ENCODE results near the gene KIAA1958. TPM values are rescaled to one million over a fixed set of nuclear protein-coding genes. Genes with fewer than 3 reads are reported as not detected.

Gene KIAA1958
- polyA plus RNA-seq, 1 donor from 2014 or later: 0.98 TPM

- Mint-ChIP-seq H3K36me3 (peaks cover 4% of the 10 kb centered on the region), H3K4me3 (no peak overlapping the region), H3K27ac (no peak overlapping the region), H3K9me3 (peaks cover 0 to 2% (median 0%) of the 10 kb centered on the region in 3 donors), H3K27me3 (no peaks in the 10 kb centered on the region), H3K4me1 (no peaks in the 10 kb centered on the region)
Measured at GRCh38 chr9:112531666-112532282, 45.1 kb downstream of the KIAA1958 start.

- no peak overlapping the region for H3K27ac Mint-ChIP-seq
Measured at GRCh38 chr9:112532427-112532826, 45.8 kb downstream of the KIAA1958 start.

GRCh38 chr9:112533660-112534059 lies 47.0 kb downstream of the KIAA1958 start:
- H3K4me1 Mint-ChIP-seq: peaks cover 0 to 4% (median under 1%) of the 10 kb centered on the region in 3 donors
- no peak overlapping the region for H3K4me3 Mint-ChIP-seq
- peaks cover 0 to 2% (median 0%) of the 10 kb centered on the region in 3 donors for H3K9me3 Mint-ChIP-seq
- H3K27me3 Mint-ChIP-seq: no peaks in the 10 kb centered on the region
- H3K36me3 Mint-ChIP-seq: peaks cover 4% of the 10 kb centered on the region
- H3K27ac Mint-ChIP-seq: no peak overlapping the region

More at GRCh38 chr9:112532427-112532826, 45.8 kb downstream of the KIAA1958 start:
- H3K4me1 Mint-ChIP-seq: peaks cover 0 to under 1% (median 0%) of the 10 kb centered on the region in 3 donors
- no peaks in the 10 kb centered on the region for H3K27me3 Mint-ChIP-seq
- H3K9me3 Mint-ChIP-seq: peaks cover 0 to 2% (median 0%) of the 10 kb centered on the region in 3 donors
- H3K36me3 Mint-ChIP-seq: peaks cover 4% of the 10 kb centered on the region
- no peak overlapping the region for H3K4me3 Mint-ChIP-seq

- H3K4me1 Mint-ChIP-seq: peaks cover 0 to 4% (median 2%) of the 10 kb centered on the region in 3 donors
- H3K27ac Mint-ChIP-seq: no peak overlapping the region
- peaks cover 0 to 5% (median 0%) of the 10 kb centered on the region in 3 donors for H3K9me3 Mint-ChIP-seq
Measured at GRCh38 chr9:112535301-112535700, 48.7 kb downstream of the KIAA1958 start.

GRCh38 chr9:112535811-112536210 lies 49.2 kb downstream of the KIAA1958 start:
- H3K36me3 Mint-ChIP-seq: peaks cover 2% of the 10 kb centered on the region
- H3K27ac Mint-ChIP-seq: no peak overlapping the region
- H3K27me3 Mint-ChIP-seq: peaks cover 1% of the 10 kb centered on the region
- peaks cover 0 to 5% (median 0%) of the 10 kb centered on the region in 3 donors for H3K9me3 Mint-ChIP-seq
- peaks cover 0 to 4% (median 2%) of the 10 kb centered on the region in 3 donors for H3K4me1 Mint-ChIP-seq
- H3K4me3 Mint-ChIP-seq: no peak overlapping the region

More at GRCh38 chr9:112535301-112535700, 48.7 kb downstream of the KIAA1958 start:
- Mint-ChIP-seq H3K4me3 (no peak overlapping the region), H3K27me3 (peaks cover 1% of the 10 kb centered on the region), H3K36me3 (peaks cover 2% of the 10 kb centered on the region)

GRCh38 chr9:112537561-112537960 lies 50.9 kb downstream of the KIAA1958 start:
- H3K9me3 Mint-ChIP-seq: peaks cover 0 to 5% (median 0%) of the 10 kb centered on the region in 3 donors
- peaks cover 1% of the 10 kb centered on the region for H3K27me3 Mint-ChIP-seq
- peaks cover 0 to 4% (median 2%) of the 10 kb centered on the region in 3 donors for H3K4me1 Mint-ChIP-seq
- no peak overlapping the region for H3K27ac Mint-ChIP-seq
- peaks cover 2% of the 10 kb centered on the region for H3K36me3 Mint-ChIP-seq
- H3K4me3 Mint-ChIP-seq: no peak overlapping the region

- Mint-ChIP-seq H3K9me3 (peaks cover 0 to 3% (median 0%) of the 10 kb centered on the region in 3 donors), H3K36me3 (peaks cover 2% of the 10 kb centered on the region), H3K4me3 (no peak overlapping the region), H3K27ac (no peak overlapping the region), H3K27me3 (peaks cover 1% of the 10 kb centered on the region), H3K4me1 (peaks cover 0 to 4% (median 4%) of the 10 kb centered on the region in 3 donors)
Measured at GRCh38 chr9:112540800-112541199, 54.2 kb downstream of the KIAA1958 start.

- Mint-ChIP-seq H3K27ac (no peak overlapping the region), H3K27me3 (peaks cover 1% of the 10 kb centered on the region), H3K4me1 (peaks cover 1 to 4% (median 4%) of the 10 kb centered on the region in 3 donors), H3K4me3 (no peak overlapping the region), H3K36me3 (peaks cover 2% of the 10 kb centered on the region), H3K9me3 (peaks cover 0 to 3% (median 0%) of the 10 kb centered on the region in 3 donors)
Measured at GRCh38 chr9:112541685-112542084, 55.1 kb downstream of the KIAA1958 start.

GRCh38 chr9:112542593-112543292 lies 56.1 kb downstream of the KIAA1958 start:
- peaks cover 1 to 4% (median 2%) of the 10 kb centered on the region in 3 donors for H3K4me1 Mint-ChIP-seq
- H3K36me3 Mint-ChIP-seq: peaks cover 2% of the 10 kb centered on the region
- H3K9me3 Mint-ChIP-seq: peaks cover 0 to 3% (median 0%) of the 10 kb centered on the region in 3 donors
- H3K27ac Mint-ChIP-seq: no peak overlapping the region
- H3K4me3 Mint-ChIP-seq: no peak overlapping the region
- H3K27me3 Mint-ChIP-seq: peaks cover 1% of the 10 kb centered on the region

GRCh38 chr9:112544477-112544876 lies 57.9 kb downstream of the KIAA1958 start:
- peaks cover 3 to 6% (median 3%) of the 10 kb centered on the region in 3 donors for H3K4me1 Mint-ChIP-seq
- peaks cover 2% of the 10 kb centered on the region for H3K36me3 Mint-ChIP-seq
- no peak overlapping the region for H3K27ac Mint-ChIP-seq
- H3K4me3 Mint-ChIP-seq: no peak overlapping the region
- peaks cover 0 to 3% (median 0%) of the 10 kb centered on the region in 3 donors for H3K9me3 Mint-ChIP-seq
- peaks cover 1% of the 10 kb centered on the region for H3K27me3 Mint-ChIP-seq

GRCh38 chr9:112545237-112545636 lies 58.6 kb downstream of the KIAA1958 start:
- no peaks in the 10 kb centered on the region for H3K27me3 Mint-ChIP-seq
- peaks cover 3 to 7% (median 3%) of the 10 kb centered on the region in 3 donors for H3K4me1 Mint-ChIP-seq
- no peak overlapping the region for H3K4me3 Mint-ChIP-seq
- no peak overlapping the region for H3K27ac Mint-ChIP-seq
- H3K36me3 Mint-ChIP-seq: peaks cover 2% of the 10 kb centered on the region
- H3K9me3 Mint-ChIP-seq: no peaks in the 10 kb centered on the region

GRCh38 chr9:112546149-112547012 lies 59.8 kb downstream of the KIAA1958 start:
- no peak overlapping the region for H3K4me3 Mint-ChIP-seq
- no peak overlapping the region for H3K27ac Mint-ChIP-seq
- H3K36me3 Mint-ChIP-seq: peaks cover 2% of the 10 kb centered on the region
- no peaks in the 10 kb centered on the region for H3K9me3 Mint-ChIP-seq
- H3K27me3 Mint-ChIP-seq: no peaks in the 10 kb centered on the region
- H3K4me1 Mint-ChIP-seq: peaks cover 3 to 7% (median 3%) of the 10 kb centered on the region in 3 donors

- Mint-ChIP-seq H3K4me1 (peaks cover 3 to 7% (median 3%) of the 10 kb centered on the region in 3 donors), H3K27ac (no peak overlapping the region), H3K4me3 (no peak overlapping the region), H3K36me3 (peaks cover 2% of the 10 kb centered on the region), H3K27me3 (no peaks in the 10 kb centered on the region), H3K9me3 (no peaks in the 10 kb centered on the region)
Measured at GRCh38 chr9:112548051-112548440, 61.4 kb downstream of the KIAA1958 start.

GRCh38 chr9:112548836-112549595 lies 62.4 kb downstream of the KIAA1958 start:
- Mint-ChIP-seq H3K27me3 (no peaks in the 10 kb centered on the region), H3K4me3 (no peak overlapping the region), H3K36me3 (peaks cover 2% of the 10 kb centered on the region), H3K27ac (no peak overlapping the region), H3K4me1 (peaks cover 3 to 7% (median 3%) of the 10 kb centered on the region in 3 donors), H3K9me3 (no peaks in the 10 kb centered on the region)

Measured in IgD-negative memory B cell (primary cell).